ENCODE measurements around the gene MMAB.

The MMAB gene

GRCh38 chr12:109535231-109535862, 38.0 kb downstream of the MMAB start:
- DNase-seq: no peak

GRCh38 chr12:109534456-109534855, 38.8 kb downstream of the MMAB start:
- DNase-seq: no peak

DNA sequence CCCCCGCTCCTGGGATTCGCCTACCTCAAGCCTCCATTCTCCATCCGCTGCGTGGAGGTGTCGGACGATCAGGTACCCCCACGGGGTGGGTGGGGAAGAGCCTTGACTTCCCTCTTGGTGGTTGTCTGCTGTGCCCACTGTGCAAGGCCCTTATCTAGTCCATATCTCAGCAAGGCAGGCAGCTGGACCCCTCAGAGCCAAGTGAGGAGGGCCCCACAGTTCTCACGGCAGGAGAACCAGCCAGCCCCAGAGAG, 39.9 kb downstream of the MMAB start:
- no peak for DNase-seq

DNA sequence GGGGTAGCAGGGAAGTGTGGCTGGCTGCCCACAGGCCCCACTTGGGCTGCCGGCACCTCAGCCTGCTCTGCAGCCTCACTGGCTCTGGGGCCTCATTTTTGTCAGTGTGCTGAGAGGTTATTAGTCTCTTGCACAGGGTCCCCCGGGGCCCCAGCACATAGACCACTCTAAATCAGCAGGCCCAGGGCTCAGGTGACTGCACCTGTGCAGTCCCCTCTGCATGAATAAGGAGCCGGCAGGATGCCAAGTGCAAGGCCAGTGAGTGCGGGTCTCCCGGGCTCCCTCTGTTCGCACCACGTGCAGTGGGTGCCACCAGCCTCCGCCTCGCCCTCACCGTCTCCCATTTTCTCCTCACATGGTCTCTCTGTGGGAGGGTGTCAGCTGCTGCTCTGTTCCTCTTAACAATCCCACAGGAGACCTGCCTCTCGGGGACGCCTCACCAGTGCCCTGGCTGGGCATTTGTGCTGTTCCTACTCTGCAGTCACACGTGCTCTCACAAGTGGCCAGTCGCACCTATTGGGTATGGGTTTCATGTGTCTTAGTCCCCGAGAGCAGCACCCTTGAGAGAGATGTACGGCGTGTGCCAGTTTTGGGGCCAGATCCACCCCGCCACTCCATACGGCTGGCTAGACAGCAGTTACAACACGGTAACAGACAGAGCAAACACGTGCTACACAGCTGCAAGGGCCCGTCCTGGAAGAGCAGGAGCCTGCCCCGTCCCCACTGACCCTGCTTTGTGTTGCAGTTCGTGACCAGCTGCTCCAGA, 40.4 kb downstream of the MMAB start:
- no peak for DNase-seq

DNA sequence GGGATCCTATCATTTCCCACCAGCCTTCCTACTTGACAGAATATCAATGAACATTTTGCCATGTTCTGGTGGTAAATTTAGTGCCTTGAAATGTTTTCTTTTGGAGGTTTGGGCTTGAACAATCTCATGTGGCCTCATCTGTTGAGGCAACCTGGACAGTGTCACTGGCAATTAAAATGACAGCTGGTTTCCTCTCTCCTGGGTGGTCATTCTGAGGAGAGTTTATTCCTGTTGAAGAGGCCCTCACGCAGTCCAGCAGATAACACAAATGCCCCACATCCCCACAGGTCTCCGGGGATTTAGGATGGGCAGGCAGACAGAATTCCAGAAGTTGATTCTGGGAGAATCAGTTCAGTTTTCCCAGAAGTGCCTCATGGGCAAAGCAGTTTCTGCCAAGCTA, 41.9 kb downstream of the MMAB start:
- no peak for DNase-seq

DNA sequence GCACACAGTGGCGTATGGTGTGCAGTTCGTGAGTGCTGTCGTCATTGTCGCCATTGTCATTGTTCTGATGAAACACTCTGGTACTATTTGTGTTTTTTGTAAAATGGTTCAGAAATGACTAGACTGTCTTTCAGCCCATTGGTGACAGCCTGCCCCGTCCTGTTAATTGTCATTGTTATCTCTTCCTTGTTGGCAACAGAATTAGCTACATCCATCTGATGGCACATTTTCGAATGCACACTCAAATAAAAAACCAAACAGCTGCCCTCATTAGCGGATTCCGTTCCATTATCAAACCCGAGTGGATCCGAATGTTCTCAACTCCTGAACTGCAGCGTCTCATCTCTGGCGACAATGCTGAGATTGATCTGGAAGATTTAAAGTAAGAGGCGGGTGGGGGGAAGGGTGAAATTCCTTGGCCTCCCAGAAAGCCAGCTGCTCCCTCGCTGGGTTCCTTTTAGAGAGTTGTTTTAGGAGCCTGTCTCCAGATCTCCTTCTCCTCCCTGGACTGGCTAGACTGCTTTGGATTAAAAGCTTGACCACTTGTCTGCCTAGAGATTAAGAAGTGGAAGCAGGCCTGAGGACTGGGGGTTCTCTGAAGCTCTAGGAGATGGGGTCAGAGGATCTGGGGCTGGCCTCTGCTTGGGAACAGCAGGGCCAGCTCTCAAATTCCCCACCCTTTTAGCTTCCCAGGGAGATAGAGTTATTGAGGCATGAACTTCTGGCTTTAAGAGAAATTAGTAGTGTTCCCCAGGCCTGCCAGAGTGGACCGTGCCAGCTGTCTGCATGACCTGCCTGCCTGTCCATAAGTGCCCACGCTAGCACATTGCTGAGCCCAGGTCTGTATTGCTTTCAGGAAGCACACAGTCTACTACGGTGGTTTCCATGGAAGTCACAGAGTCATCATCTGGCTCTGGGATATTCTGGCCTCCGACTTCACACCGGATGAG, 43.3 kb downstream of the MMAB start:
- no peak for DNase-seq

- DNase-seq: no peak
Measured at GRCh38 chr12:109527489-109528123, 45.7 kb downstream of the MMAB start.

- no peak for DNase-seq
Measured at GRCh38 chr12:109525279-109525585, 48.1 kb downstream of the MMAB start.

DNA sequence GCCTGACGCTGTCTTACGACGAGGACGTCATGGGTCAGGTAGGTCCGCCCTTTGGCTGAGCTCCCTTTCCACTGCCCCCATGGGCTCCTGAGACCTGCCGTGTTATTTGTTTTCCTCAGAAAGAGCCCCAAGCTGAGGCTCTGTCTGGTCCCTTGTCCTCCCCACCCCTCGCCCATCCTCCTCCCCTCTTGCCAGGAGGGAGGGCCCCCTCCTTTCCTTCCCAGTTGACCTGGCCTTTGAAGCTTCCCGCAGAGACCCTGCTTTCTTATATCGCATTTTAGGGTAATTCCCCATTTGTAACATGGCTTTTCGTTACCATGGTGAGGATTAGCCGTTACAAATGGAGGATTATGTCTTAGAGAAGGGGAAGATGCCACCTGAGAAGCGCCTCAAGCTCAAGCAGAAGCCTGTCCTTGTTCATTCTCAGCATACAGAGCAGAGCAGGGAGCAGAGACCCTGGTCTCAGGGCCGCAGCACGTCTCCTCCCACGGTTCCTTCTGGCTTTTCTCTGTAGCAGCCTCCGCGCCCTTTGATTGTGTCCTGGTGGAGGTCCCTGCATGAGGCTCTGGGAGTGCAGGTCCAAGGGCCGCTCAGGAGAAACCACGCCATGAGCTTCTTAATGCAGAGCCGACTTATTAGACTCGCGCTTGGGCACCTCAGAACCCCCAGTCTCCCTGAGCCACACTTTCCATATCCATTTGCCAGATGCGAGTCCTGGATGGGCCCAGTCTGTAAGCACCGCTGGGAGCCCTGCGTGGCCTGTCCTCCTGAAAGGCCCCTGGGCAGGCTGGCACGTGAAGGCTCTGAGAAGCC, 48.6 kb downstream of the MMAB start:
- no peak for DNase-seq

DNA sequence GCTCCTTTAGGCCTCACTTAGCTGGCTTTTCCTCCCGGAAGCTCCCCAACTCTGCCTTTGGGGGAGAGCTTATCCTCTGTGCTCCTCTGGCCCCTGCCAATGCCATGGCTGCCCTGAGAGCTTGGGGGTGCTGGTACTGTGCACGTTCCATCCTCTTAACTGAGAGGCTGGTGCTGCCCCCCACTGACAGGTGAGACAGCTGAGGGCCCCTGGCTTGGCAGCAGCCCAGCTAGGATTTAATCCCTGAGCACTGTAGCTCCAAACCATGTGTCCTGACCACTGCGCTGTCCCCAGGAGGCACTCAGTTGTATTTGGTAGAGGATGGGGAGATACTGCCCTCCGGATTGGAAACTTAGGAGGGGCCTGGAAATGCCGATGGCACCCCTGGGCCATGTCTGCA, 49.8 kb downstream of the MMAB start:
- DNase-seq: no peak

GRCh38 chr12:109523071-109523470, 50.2 kb downstream of the MMAB start:
- no peak for DNase-seq

GRCh38 chr12:109521831-109522230, 51.5 kb downstream of the MMAB start:
- DNase-seq: no peak

DNA sequence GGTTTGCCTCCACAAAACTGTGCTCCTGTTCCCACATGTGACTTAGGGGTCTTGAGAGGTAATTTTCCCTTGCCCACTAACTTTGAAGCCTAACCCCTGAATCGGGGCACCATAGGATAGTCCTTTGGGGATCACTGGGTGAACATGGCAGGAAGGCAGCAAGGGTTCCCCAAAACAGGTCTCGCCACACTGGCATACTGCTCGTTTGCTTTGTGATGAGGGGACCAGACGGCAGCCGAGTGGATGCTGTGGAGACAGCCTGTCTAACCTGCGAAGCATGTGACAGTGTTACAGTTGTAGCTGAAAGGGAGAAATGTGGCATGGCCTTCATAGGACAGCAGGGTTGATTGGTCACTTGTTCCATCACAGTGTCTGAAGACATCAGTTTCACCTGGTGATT, 53.5 kb downstream of the MMAB start:
- no peak for DNase-seq

DNA sequence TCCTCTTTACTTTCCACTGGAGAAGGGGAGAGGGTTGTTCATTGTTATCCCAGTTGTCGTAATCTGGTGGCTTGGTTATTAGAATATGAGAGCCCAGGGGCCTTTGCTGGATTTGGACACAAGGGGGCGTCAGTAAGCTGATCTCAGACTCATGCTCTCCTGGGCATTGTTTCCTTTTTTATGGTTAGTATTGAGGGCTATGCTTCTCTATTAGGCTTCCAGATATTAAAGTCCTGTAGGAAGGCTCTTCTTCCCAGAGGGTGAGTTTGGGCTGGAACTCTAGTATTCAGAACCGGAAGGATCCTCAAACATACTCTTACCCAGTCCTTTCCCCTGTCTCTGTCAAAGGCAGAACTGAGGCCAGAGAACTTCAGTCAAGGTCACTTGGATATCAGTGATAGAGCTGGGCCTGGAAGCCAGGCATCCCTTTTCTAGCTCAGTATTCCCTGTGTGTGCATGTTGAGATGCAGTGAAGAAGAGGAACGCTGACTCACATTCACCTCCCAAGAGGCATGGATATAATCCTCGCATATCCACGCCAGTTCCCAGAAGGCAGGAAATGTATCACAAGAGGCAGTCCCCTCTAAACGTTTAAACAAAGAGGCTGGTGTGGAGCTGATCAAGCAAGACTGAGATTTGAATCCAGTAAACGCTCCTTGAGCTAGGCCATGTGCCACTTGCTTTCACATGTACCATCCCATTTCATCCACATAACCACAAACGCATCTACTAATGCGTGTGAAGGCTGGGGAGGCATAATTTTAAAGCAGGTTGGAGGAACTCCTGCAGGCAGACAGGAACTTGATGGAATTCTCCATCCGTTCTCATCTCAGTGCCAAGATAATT, 54.3 kb downstream of the MMAB start:
- DNase-seq: peak; percentile 49

DNA sequence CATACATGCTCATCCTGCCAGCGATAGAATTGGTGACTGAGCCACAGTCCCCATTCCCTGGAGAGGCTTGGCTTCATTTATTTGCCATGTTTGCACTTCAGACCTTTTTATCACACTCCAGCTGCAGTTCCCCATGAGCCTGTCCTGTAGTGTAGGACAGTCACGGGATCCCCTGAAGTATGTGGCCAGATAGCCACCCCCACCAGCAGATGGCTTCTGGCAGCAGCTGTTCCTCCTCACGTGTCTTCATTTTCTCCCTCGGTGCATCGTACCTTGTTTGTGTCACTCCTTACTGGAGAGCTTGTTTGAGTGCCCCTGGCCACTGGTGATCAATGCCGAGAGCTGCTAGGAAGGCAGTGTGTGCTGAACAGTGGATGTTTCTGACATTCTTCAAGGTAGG, 55.7 kb downstream of the MMAB start:
- DNase-seq: no peak

GRCh38 chr12:109513977-109514376, 59.3 kb downstream of the MMAB start:
- no peak for DNase-seq

DNA sequence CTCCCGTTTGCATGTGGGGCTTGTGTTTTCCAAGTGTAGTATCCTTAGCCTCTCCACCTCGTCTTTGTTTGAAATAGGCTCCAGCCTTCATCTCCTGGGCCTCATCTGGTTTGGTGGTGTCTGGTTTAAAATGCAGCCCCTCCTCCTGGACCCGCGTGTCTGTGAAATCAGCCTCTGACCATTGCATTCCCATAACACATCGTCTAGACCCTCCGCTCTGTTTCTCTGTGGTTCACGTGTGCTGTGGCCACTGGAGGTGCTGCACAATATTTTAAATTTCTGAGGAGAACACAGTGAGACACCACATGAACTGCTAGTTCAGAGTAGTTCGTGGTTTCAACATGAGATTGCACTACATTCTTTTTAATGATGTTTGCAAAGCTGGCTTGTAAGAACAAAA, 60.3 kb downstream of the MMAB start:
- no peak for DNase-seq

DNA sequence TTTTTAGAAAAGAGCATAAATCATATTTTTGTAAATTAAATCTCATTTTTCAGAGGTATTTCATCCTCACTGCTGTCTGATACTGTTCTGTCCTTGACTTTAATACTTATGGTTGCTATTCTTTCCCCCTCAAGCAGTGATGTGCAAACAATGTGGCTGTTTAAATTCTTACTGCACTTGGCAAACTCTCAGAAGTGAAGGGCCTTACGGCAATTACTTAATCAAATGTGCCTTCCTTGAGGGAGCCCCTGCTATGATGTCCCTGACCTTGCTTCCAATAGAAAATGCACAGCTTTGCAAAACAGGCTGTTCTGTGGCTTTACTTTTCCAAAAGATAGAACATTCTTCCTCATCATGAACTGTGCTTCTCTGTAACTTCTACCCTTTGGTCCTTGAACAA, 60.7 kb downstream of the MMAB start:
- DNase-seq: no peak

- no peak for DNase-seq
Measured at GRCh38 chr12:109510196-109510595, 63.1 kb downstream of the MMAB start.

DNA sequence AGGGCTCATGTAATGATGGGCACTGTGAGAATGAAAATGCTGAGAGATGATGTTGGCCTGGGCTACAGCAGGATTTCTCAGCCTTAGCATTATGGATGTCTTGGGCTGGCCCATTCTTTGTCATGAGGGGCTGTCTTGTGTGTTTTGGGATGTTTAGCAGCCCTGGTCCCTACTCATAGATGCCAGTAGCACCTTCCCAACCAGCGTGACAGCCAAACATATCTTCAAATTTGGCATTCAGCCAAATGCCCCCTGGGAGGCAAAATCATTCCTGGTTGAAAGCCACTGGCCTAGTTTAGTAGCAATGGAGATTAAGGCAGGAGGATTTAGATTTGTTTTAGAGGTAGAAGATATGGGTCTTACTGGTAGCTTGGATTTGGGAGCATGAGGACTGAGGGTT, 69.2 kb downstream of the MMAB start:
- no peak for DNase-seq

Measured in stimulated activated CD4-positive, alpha-beta T cell treated with anti-CD3 and anti-CD28 coated beads, Interleukin-4, amount 100 ng/mL, for 1 hour (primary cell).